Colonic mucosa (tissue), 4 donors: ENCODE measurements around the gene SPINT2. TPM values are rescaled to one million over a fixed set of nuclear protein-coding genes. Genes with fewer than 3 reads are reported as not detected.

ENCODE experiments used
- DNase-seq: peaks from one replicate; pipeline ENCODE4 v3.0.0-alpha.2; 2020
- H3K27ac ChIP-seq: fragments of 200-600 bp; one replicate; pipeline ENCODE4 v1.8.0; 2021
- H3K27me3 ChIP-seq: fragments of 200-600 bp; one replicate; pipeline ENCODE4 v1.8.0; 2021
- H3K36me3 ChIP-seq: fragments of 200-600 bp; one replicate; pipeline ENCODE4 v1.8.0; 2021
- H3K4me1 ChIP-seq: fragments of 200-600 bp; one replicate; pipeline ENCODE4 v1.8.0; 2021; ENCODE audit warnings: mild to moderate bottlenecking
- H3K4me3 ChIP-seq: fragments of 200-600 bp; one replicate; pipeline ENCODE4 v1.8.0; 2021
- H3K9ac ChIP-seq, 2 donors: one replicate each; pipeline ENCODE4 v1.7.0; 2013; ENCODE audit warnings: control low read depth in 2 of 2, low read depth in 2 of 2, low read length in 2 of 2
- H3K9me3 ChIP-seq: fragments of 200-600 bp; one replicate; pipeline ENCODE4 v1.8.0; 2021
- intact Hi-C: fragments of 100-400 bp; cut with DNase I; formaldehyde crosslinking; loops from one replicate; pipeline ENCODE4 v1.14.1; 2022
- total RNA-seq, 2 donors: library from RNA; stranded (reverse); fragmentation: NEBNext Ultra II Directional in 1 of 2; extraction: Animal tissue kit (Norgen Biotek cat#: 25700) in 1 of 2; gene quantifications; one replicate each; pipeline ENCODE4 v1.2.1, GENCODE V29; 2021
- TF ChIP-seq, protein P1 (sequence below): fragments of 200-600 bp; IDR thresholded peaks from one replicate; pipeline ENCODE4 v1.8.0; 2022; ENCODE audit warnings: antibody characterized with exemption, mild to moderate bottlenecking
- donor health status: healthy.
- donor health status: DM: no; HTN: no; CAD: no.
- donor health status: DM: no; HTN: no; CAD: no.

Gene SPINT2
- total RNA-seq, 2 donors from 2014 or later: 790 to 935 TPM

DNA sequence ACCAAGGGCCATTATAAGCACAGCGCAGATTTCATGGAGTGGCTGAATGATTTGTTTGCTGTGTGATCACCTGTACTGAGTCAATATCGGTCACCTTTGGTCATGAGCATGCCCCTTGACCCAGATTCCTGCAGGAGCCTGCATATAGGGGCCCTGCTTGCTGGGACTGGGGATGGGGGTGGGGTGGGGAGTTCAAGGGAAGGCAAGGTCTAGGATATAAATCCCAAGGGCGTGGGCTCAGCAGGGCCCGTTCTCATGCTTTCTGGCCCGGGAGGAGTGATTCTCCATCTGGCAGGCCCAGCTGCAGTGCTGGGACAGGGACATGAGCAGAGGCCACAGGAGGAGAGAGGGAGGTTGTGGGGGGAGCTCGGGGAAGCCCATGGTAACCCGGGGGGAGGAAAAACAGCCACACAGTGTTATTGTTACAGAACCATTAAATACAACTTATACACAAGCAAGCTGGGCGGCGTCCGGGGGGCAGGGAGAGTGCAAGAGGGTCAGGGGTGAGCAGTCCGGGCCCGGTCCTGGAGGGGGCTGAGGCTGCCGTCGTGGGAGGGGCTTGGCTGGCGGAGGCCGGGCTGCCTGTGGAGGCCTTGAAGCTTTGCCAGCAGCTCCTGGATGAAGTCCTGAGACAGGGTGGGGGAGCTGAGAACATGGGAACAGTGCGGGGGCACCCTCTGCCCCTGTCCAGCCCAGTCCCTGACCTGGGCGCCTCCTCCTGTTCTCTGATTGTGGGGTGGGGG is 13.4 kb upstream of the SPINT2 start:
- H3K4me1 ChIP-seq: no peaks in the 10 kb centered on the region
- H3K27ac ChIP-seq: peak overlapping the region; percentile 68
- TF ChIP-seq, protein P1, sequence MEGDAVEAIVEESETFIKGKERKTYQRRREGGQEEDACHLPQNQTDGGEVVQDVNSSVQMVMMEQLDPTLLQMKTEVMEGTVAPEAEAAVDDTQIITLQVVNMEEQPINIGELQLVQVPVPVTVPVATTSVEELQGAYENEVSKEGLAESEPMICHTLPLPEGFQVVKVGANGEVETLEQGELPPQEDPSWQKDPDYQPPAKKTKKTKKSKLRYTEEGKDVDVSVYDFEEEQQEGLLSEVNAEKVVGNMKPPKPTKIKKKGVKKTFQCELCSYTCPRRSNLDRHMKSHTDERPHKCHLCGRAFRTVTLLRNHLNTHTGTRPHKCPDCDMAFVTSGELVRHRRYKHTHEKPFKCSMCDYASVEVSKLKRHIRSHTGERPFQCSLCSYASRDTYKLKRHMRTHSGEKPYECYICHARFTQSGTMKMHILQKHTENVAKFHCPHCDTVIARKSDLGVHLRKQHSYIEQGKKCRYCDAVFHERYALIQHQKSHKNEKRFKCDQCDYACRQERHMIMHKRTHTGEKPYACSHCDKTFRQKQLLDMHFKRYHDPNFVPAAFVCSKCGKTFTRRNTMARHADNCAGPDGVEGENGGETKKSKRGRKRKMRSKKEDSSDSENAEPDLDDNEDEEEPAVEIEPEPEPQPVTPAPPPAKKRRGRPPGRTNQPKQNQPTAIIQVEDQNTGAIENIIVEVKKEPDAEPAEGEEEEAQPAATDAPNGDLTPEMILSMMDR: no peak
- peak; percentile 80 for DNase-seq
- peak overlapping the region; percentile 19 to 33 for H3K9ac ChIP-seq
- peaks cover 5% of the 10 kb centered on the region for H3K27me3 ChIP-seq
- H3K4me3 ChIP-seq: no peak overlapping the region
- no peaks in the 10 kb centered on the region for H3K36me3 ChIP-seq
- intact Hi-C loops: no loop called here
- H3K9me3 ChIP-seq: no peaks in the 10 kb centered on the region

DNA sequence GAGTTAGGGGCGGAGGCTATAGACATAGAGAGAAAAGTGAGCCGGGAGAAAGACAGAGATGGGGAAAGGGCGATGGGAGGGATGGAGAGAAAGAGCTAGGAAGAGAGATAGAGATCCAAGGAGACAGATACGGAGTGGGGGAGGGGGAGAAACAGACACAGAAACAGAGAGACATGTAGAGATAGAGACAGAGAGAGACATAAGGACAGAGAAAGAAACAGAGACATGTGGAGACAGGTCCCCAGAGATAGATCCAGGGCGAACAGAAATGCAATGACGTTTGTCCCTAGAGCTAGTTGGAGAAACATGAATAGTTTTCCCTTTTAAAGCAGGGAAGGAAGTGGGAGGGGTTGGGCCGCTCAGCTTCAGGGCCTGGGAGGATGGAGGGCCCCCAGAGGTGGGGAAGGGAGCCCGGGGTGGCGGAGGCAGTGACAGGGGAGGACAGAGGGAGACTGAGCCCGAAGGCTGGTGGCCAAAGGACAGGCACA is 12.8 kb upstream of the SPINT2 start:
- Histone ChIP-seq H3K36me3 (no peaks in the 10 kb centered on the region), H3K27ac (peak overlapping the region; percentile 68), H3K9ac (peak overlapping the region; percentile 19 to 33), H3K4me1 (peaks cover 5% of the 10 kb centered on the region), H3K27me3 (peaks cover 11% of the 10 kb centered on the region), H3K4me3 (no peak overlapping the region), H3K9me3 (no peaks in the 10 kb centered on the region)
- no peak for DNase-seq
- TF ChIP-seq, protein P1: no peak
- intact Hi-C loops: no loop called here

DNA sequence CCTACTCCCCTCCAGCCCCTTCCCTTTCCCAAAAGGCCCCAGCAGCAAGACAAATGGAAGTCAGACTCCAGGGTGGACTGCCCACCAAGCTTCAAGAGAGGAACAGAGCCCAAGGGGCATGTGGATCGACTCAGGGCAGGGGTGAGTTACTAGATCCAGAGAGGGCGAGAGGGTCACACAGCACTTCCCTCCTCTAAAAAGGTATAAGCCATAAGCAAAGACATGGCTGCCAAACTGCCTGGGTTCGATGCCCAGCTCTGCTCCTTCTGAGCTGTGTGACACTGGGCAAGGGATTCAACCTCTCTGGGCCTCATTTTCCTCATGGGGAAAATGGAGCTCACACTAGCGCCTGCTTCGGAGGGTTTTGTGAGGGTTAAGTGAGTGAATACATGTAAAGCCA is 12.0 kb upstream of the SPINT2 start:
- intact Hi-C loops: no loop called here
- Histone ChIP-seq H3K9ac (peak overlapping the region; percentile 46 to 51), H3K4me3 (no peak overlapping the region), H3K27me3 (peaks cover 14% of the 10 kb centered on the region), H3K9me3 (no peaks in the 10 kb centered on the region), H3K4me1 (peaks cover 5% of the 10 kb centered on the region), H3K36me3 (no peaks in the 10 kb centered on the region), H3K27ac (peak overlapping the region; percentile 68)
- TF ChIP-seq, protein P1: no peak
- no peak for DNase-seq

DNA sequence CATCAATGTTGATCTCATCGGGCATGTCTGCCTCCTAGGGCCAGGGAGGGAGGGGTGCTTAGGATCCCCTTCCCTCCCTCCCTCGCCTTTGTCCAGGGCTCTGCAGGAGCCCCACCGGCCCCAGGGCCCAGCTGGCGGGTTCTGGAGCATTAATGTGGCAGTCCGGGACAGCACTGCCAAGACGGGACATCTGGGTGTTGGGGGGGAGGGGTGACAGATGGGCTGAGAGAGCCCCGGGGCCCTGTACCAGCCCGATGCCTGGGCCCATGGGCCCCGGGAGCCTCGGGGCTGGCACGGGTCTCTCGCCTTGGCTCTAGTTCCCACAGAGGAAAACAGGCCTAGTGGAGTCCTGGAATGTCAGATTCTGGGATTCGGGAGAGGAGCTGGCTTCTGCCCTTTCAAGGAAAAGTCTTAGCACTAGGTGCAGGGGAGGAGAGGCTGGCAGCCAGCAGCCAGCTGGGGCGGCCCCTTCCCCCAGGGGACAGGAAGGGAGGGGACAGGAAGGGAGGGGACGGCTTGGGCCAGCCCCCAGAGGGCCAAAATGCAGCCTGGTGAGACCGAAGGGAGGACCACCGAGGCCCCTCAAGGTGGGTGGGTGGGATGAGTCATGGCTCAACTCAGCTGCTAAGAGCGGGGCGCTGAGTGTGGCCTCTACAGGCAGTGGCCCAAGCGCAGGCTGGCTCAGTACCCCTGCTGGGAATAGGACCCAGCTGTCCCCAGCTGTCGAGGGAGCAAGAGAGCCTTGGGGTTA is 11.3 kb upstream of the SPINT2 start:
- DNase-seq: no peak
- no peak overlapping the region for H3K4me3 ChIP-seq
- H3K27ac ChIP-seq: peak overlapping the region; percentile 68
- H3K27me3 ChIP-seq: peaks cover 14% of the 10 kb centered on the region
- peaks cover 5% of the 10 kb centered on the region for H3K4me1 ChIP-seq
- TF ChIP-seq, protein P1: no peak
- no peaks in the 10 kb centered on the region for H3K9me3 ChIP-seq
- intact Hi-C loops: no loop called here
- no peaks in the 10 kb centered on the region for H3K36me3 ChIP-seq
- peak overlapping the region; percentile 46 to 62 for H3K9ac ChIP-seq

DNA sequence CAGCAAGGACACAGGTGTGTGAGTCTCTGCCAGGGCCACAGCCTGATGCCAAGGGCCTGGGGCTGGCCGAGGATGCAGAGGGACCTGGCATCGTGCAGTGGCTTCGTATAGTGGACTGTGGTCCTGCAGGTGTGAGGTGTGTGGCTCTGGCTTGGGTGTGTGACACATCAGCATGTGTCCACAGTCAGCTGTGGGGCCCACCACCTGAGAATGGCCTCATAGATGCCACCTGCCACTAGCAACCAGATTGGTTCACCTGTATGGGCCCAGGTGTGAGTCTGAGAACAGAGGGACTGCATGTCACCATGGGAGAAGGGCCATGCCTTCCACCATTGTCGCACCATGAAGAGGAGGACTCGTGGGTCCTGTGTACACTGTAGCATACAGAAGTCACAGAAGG is 10.6 kb upstream of the SPINT2 start:
- DNase-seq: no peak
- Histone ChIP-seq H3K27me3 (peaks cover 14% of the 10 kb centered on the region), H3K4me3 (no peak overlapping the region), H3K9ac (peak overlapping the region; percentile 35 to 62), H3K27ac (peak overlapping the region; percentile 68), H3K36me3 (no peaks in the 10 kb centered on the region), H3K4me1 (peaks cover 5% of the 10 kb centered on the region), H3K9me3 (no peaks in the 10 kb centered on the region)
- TF ChIP-seq, protein P1: no peak
- intact Hi-C loops: no loop called here
